ENCODE results near the gene TPCN2. TPM values are rescaled to one million over a fixed set of nuclear protein-coding genes. Genes with fewer than 3 reads are reported as not detected.

The TPCN2 gene
- total and polyA plus RNA-seq, 9 of the 15 experiments (the other 6 are each of a cell fraction or from before 2014, with no cell fraction given) = 0.66 to 10.2 (median 4.6) TPM

GRCh38 chr11:69088676-69089146, 40.0 kb downstream of the TPCN2 start:
- ChIA-PET CTCF (ENCODE audit: low intra/inter-chr PET ratio) (interaction anchor here (0.5 to 1.2 kb wide), 3 partner anchors 263 to 768 kb away, joined by 3 to 6 read pairs (median 4); no protein-coding TSS in a partner anchor), POLR2A (no interaction called here)
- Histone ChIP-seq H2AFZ (ENCODE audit: low read depth, low read length) (no peak overlapping the region), H3K27ac (ENCODE audit: extremely low read depth, low read depth, low read length) (no peak overlapping the region), H3K27me3 (ENCODE audit: control insufficient read depth in 2 of 2, insufficient read depth in 2 of 2, low read length in 2 of 2) (no peaks in the 10 kb centered on the region), H3K9ac (ENCODE audit: insufficient read depth in 1 of 2, low read depth in 2 of 2, low read length in 2 of 2) (peak overlapping the region in 1 of 2 experiments; percentile 8; a peak in 1 of 4 replicates), H3K79me2 (ENCODE audit: control insufficient read depth, insufficient read depth, low read length) (no peaks in the 10 kb centered on the region), H4K20me1 (replicated peaks; ENCODE audit: control insufficient read depth, insufficient read depth, low read length) (no peaks in the 10 kb centered on the region), H3K4me2 (ENCODE audit: insufficient read depth, low read length) (no peak overlapping the region), H3K4me3 (no peak overlapping the region), H3K9me3 (replicated peaks; ENCODE audit: control insufficient read depth, insufficient read depth, low read depth, low read length) (0 out of 2 replicates have a peak, but pooled peaks cover 3% of the 10 kb centered on the region), H3K4me1 (replicated peaks in 1 of 2; ENCODE audit: control insufficient read depth in 2 of 2, insufficient read depth in 2 of 2, low read length in 2 of 2) (peaks cover 0 to 16% of the 10 kb centered on the region in 2 experiments; a peak in 1 of 5 replicates), H3K36me3 (ENCODE audit: control insufficient read depth, insufficient read depth, low read length) (no peaks in the 10 kb centered on the region), H3K9me1 (ENCODE audit: control insufficient read depth, insufficient read depth, low read length) (no peaks in the 10 kb centered on the region)
- in situ Hi-C loops (cut with MboI) = loop anchor here (10.0 kb wide), 1 partner anchor 464 kb away; no protein-coding TSS in a partner anchor
- 15% methylated on average over 7 of the region's 11 CpGs for WGBS (ENCODE audit: insufficient coverage, low coverage, missing lambda C conversion rate)
- intact Hi-C loops (cut with micrococcal nuclease) = loop anchor here (1.0 to 5.0 kb wide), 3 partner anchors 133 to 456 kb away; partner anchors contain the start of genes IGHMBP2 and MRPL21
- no TSS peak for BruUV-seq (replicated peaks)
- ATAC-seq = peak; percentile 96
- DNase-seq (ENCODE audit: extremely low read depth in 1 of 4, low spot score in 3 of 4) = peak; percentile 87 to 92 (median 92)
- FAIRE-seq = peak; percentile 98
- TF ChIP-seq STAG1 (CRISPR knock-in tag; IDR thresholded peaks at IDR 0.05; ENCODE audit: borderline replicate concordance) = peak; percentile 67; the same call in 1 of the 2 replicates
- TF ChIP-seq RCOR1 (IDR thresholded peaks at IDR 0.05; ENCODE audit: borderline replicate concordance in 1 of 2, low read depth in 2 of 2, low read length in 2 of 2) = peak in 1 of 2 experiments; percentile 32; a peak in 1 of 4 replicates
- no peak for TF ChIP-seq FOXA1 (IDR thresholded peaks at IDR 0.05; ENCODE audit: borderline replicate concordance)
- TF ChIP-seq, protein P1, sequence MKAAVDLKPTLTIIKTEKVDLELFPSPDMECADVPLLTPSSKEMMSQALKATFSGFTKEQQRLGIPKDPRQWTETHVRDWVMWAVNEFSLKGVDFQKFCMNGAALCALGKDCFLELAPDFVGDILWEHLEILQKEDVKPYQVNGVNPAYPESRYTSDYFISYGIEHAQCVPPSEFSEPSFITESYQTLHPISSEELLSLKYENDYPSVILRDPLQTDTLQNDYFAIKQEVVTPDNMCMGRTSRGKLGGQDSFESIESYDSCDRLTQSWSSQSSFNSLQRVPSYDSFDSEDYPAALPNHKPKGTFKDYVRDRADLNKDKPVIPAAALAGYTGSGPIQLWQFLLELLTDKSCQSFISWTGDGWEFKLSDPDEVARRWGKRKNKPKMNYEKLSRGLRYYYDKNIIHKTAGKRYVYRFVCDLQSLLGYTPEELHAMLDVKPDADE (conservative IDR thresholded peaks at IDR 0.05; ENCODE audit: control insufficient read depth, low read depth, low read length) = no peak
- TF ChIP-seq EGR1 (conservative IDR thresholded peaks at IDR 0.05) = peak; percentile 45; the same call in 1 of the 2 replicates
- TF ChIP-seq SP1 (CRISPR knock-in tag; IDR thresholded peaks at IDR 0.05) = 0 out of 2 replicates have a peak, but pooled peaks have one; percentile 43
- TF ChIP-seq RB1 (IDR thresholded peaks at IDR 0.05; ENCODE audit: low read depth) = peak; percentile 64; the same call in 1 of the 2 replicates
- peak; percentile 52; the same call in 1 of the 2 replicates for TF ChIP-seq JUND (IDR thresholded peaks at IDR 0.05; ENCODE audit: borderline replicate concordance, low read depth, low read length)
- TF ChIP-seq JUND (tag; IDR thresholded peaks at IDR 0.05; ENCODE audit: borderline replicate concordance, low read depth, low read length) = no peak
- TF ChIP-seq ZBTB11 (CRISPR knock-in tag; IDR thresholded peaks at IDR 0.05) = no peak
- no peak for TF ChIP-seq TAF15 (IDR thresholded peaks at IDR 0.05; ENCODE audit: low read depth, low read length)
- no peak for TF ChIP-seq ZBED1 (IDR thresholded peaks at IDR 0.05)
- TF ChIP-seq SMC3 (conservative IDR thresholded peaks at IDR 0.05; ENCODE audit: insufficient read depth, low read depth, low read length) = peak; percentile 79
- TF ChIP-seq MYNN (IDR thresholded peaks at IDR 0.05) = peak; percentile 54; the same call in 1 of the 2 replicates
- no peak for TF ChIP-seq MYNN (CRISPR knock-in tag; IDR thresholded peaks at IDR 0.05)
- TF ChIP-seq U2AF1 (optimal IDR thresholded peaks at IDR 0.05; ENCODE audit: low read depth, low read length) = no peak

All from K562 (cell line).